GM12878 (cell line): ENCODE results near the gene ABL1. TPM values are rescaled to one million over a fixed set of nuclear protein-coding genes. Genes with fewer than 3 reads are reported as not detected.

Experiments used
- ATF7 ChIP-seq: fragments of 450-650 bp; IDR thresholded peaks from 2 replicates; pipeline ENCODE4 v1.6.1; 2016; ENCODE audit warnings: low read depth, mild to moderate bottlenecking
- BRCA1 ChIP-seq: IDR thresholded peaks from 2 replicates; pipeline ENCODE4 v1.6.1; 2011; ENCODE audit warnings: low read depth, low read length, improper control_type of control experiment
- CTCF ChIP-seq, 3 experiments: IDR thresholded peaks in 2 of 3; conservative IDR thresholded peaks in 1 of 3; 2 replicates each; pipeline ENCODE4 v1.5.1; 2011; ENCODE audit warnings: low read depth in 3 of 3, low read length in 3 of 3, mild to moderate bottlenecking in 3 of 3, control low read depth in 2 of 3, moderate library complexity in 2 of 3, inconsistent platforms in 1 of 3, mixed read lengths in 1 of 3; ENCODE audit not compliant: control insufficient read depth in 2 of 3, insufficient read depth in 1 of 3; ENCODE audit errors: extremely low read depth in 1 of 3
- E4F1 ChIP-seq: fragments of 450-650 bp; IDR thresholded peaks from 2 replicates; pipeline ENCODE4 v1.6.1; 2018; ENCODE audit warnings: borderline replicate concordance, mild to moderate bottlenecking; ENCODE audit not compliant: partially characterized antibody
- EGR1 ChIP-seq, 2 experiments: IDR thresholded peaks; 1 replicate in 1 of 2; 2 replicates in 1 of 2; pipeline ENCODE4 v1.6.1; 2011 to 2012; ENCODE audit warnings: low read depth in 2 of 2, low read length in 2 of 2, borderline replicate concordance in 1 of 2, mild to moderate bottlenecking in 1 of 2, moderate library complexity in 1 of 2
- EP300 ChIP-seq, 2 experiments: fragments of 150-350 bp in 1 of 2; IDR thresholded peaks; 2 replicates each; pipeline ENCODE4 v1.6.1; 2011 to 2012; ENCODE audit warnings: low read depth in 2 of 2, low read length in 2 of 2, borderline replicate concordance in 1 of 2, improper control_type of control experiment in 1 of 2, inconsistent platforms in 1 of 2; ENCODE audit not compliant: control insufficient read depth in 1 of 2
- GABPA ChIP-seq: IDR thresholded peaks from 2 replicates; pipeline ENCODE4 v1.6.1; 2014; ENCODE audit warnings: antibody characterized with exemption, low read depth, mild to moderate bottlenecking, inconsistent platforms
- HDAC2 ChIP-seq: fragments of 200-600 bp; sonication (generic); IDR thresholded peaks from 2 replicates; pipeline ENCODE4 v1.6.1; 2017
- IRF5 ChIP-seq: fragments of 450-650 bp; IDR thresholded peaks from 2 replicates; pipeline ENCODE4 v1.6.1; 2017; ENCODE audit warnings: borderline replicate concordance
- JUND ChIP-seq: IDR thresholded peaks from 2 replicates; pipeline ENCODE4 v1.6.1; 2012; ENCODE audit warnings: low read depth, mild to moderate bottlenecking, low read length, improper control_type of control experiment, moderate library complexity
- MLLT1 ChIP-seq: fragments of 450-650 bp; IDR thresholded peaks from 2 replicates; pipeline ENCODE4 v1.6.1; 2016; ENCODE audit warnings: mild to moderate bottlenecking
- NFXL1 ChIP-seq: fragments of 450-650 bp; IDR thresholded peaks from 2 replicates; pipeline ENCODE4 v1.6.1; 2017; ENCODE audit warnings: antibody characterized with exemption, mild to moderate bottlenecking, borderline replicate concordance
- RBBP5 ChIP-seq: fragments of 200-600 bp; sonication (generic); conservative IDR thresholded peaks from 2 replicates; pipeline ENCODE4 v1.6.1; 2016
- RELA ChIP-seq: fragments of 450-650 bp; IDR thresholded peaks from 2 replicates; pipeline ENCODE4 v1.8.0; 2014; ENCODE audit warnings: borderline replicate concordance; ENCODE audit not compliant: partially characterized antibody
- RFX5 ChIP-seq: IDR thresholded peaks from 2 replicates; pipeline ENCODE4 v1.6.1; 2011; ENCODE audit warnings: low read depth, low read length, improper control_type of control experiment
- SKIL ChIP-seq: fragments of 450-650 bp; IDR thresholded peaks from 2 replicates; pipeline ENCODE4 v1.6.1; 2017; ENCODE audit warnings: mild to moderate bottlenecking, low read depth, inconsistent platforms; ENCODE audit not compliant: poor library complexity, severe bottlenecking
- SREBF2 ChIP-seq: IDR thresholded peaks from 2 replicates; pipeline ENCODE4 v1.6.1; 2012; ENCODE audit warnings: mild to moderate bottlenecking, low read length
- SRF ChIP-seq, 2 experiments: IDR thresholded peaks; 2 replicates each; pipeline ENCODE4 v1.6.1; 2011; ENCODE audit warnings: low read depth in 2 of 2, low read length in 2 of 2, mild to moderate bottlenecking in 1 of 2, moderate library complexity in 1 of 2
- TAF1 ChIP-seq: IDR thresholded peaks from 2 replicates; pipeline ENCODE4 v1.6.1; 2011; ENCODE audit warnings: mild to moderate bottlenecking, low read depth, low read length, borderline replicate concordance
- polyA plus RNA-seq, 11 experiments: library from polyadenylated mRNA; depleted of rRNA in 4 of 11; unstranded in 6 of 11; stranded (reverse) in 5 of 11; fragments of >200 nt; fragmentation: Nextera tagmentation in 4 of 11; fragmentation: Illumina TruSeq in 1 of 11; extraction: Ambion mirVana in 4 of 11; extraction: Trizol in 1 of 11; gene quantifications; 1 replicate in 1 of 11; 2 replicates in 10 of 11; pipeline versions ENCODE4 v1.2.1 to v1.2.3, GENCODE V29; 2011 to 2016; ENCODE audit warnings: inconsistent platforms in 2 of 11, missing spikeins in 2 of 11, low read depth in 1 of 11
- total RNA-seq, 4 experiments: library from RNA; depleted of rRNA in 3 of 4; stranded (reverse); fragments of >200 nt in 3 of 4; fragmentation: Illumina TruSeq in 1 of 4; extraction: Trizol in 1 of 4; gene quantifications; 2 replicates each; pipeline versions ENCODE4 v1.2.1 to v1.2.3, GENCODE V29; 2013 to 2021

The ABL1 gene
- total and polyA plus RNA-seq, 10 of the 15 experiments (the other 5 are each of a cell fraction or from before 2014, with no cell fraction given) = 0.79 to 51.5 (median 16.3) TPM

- TF ChIP-seq SKIL (peak; percentile 59), MLLT1 (peak; percentile 68), RBBP5 (no peak), EGR1 (IDR thresholded peaks at IDR 0.05; ENCODE audit: borderline replicate concordance in 1 of 2, low read depth in 2 of 2, low read length in 2 of 2) (peak in 1 of 2 experiments; percentile 61; a peak in 2 of 3 replicates), NFXL1 (no peak), RELA (no peak), BRCA1 (no peak), CTCF (IDR thresholded peaks at IDR 0.05 in 2 of 3, conservative IDR thresholded peaks at IDR 0.05 in 1 of 3; ENCODE audit: control insufficient read depth in 2 of 3, extremely low read depth in 1 of 3, insufficient read depth in 1 of 3, low read depth in 3 of 3, low read length in 3 of 3) (no peak), JUND (no peak), ATF7 (peak; percentile 82), SREBF2 (no peak), RFX5 (no peak), E4F1 (no peak), SRF (IDR thresholded peaks at IDR 0.05; ENCODE audit: low read depth in 2 of 2, low read length in 2 of 2) (no peak), GABPA (no peak), TAF1 (peak; percentile 64; the same call in 1 of the 2 replicates), IRF5 (no peak), EP300 (IDR thresholded peaks at IDR 0.05; ENCODE audit: borderline replicate concordance in 1 of 2, control insufficient read depth in 1 of 2, low read depth in 2 of 2, low read length in 2 of 2) (peak in 1 of 2 experiments; percentile 31; a peak in 1 of 4 replicates), HDAC2 (no peak)
Measured at GRCh38 chr9:130834371-130835336, at the start of gene ABL1 (continued).
